H9 (cell line): ENCODE results near the gene DENND1A. TPM values are rescaled to one million over a fixed set of nuclear protein-coding genes. Genes with fewer than 3 reads are reported as not detected.

ENCODE experiments used
- DNase-seq: peaks from one replicate; pipeline ENCODE4 v3.0.0-alpha.2; 2017
- H2AFZ ChIP-seq: one replicate; pipeline ENCODE4 v1.6.1; 2013; ENCODE audit warnings: mild to moderate bottlenecking, low read length, control low read depth, moderate library complexity
- H2AK5ac ChIP-seq: 2 replicates; pipeline ENCODE4 v1.6.1; 2013; ENCODE audit warnings: low read length, control low read depth, mixed read lengths; ENCODE audit not compliant: insufficient read length
- H2BK120ac ChIP-seq: one replicate; pipeline ENCODE4 v1.6.1; 2013; ENCODE audit warnings: low read depth, mild to moderate bottlenecking, low read length, control low read depth, inconsistent platforms; ENCODE audit not compliant: poor library complexity, severe bottlenecking
- H2BK12ac ChIP-seq: 2 replicates; pipeline ENCODE4 v1.6.1; 2013; ENCODE audit warnings: low read length, control low read depth, mixed read lengths, low read depth; ENCODE audit not compliant: insufficient read length
- H2BK15ac ChIP-seq: 2 replicates; pipeline ENCODE4 v1.6.1; 2013; ENCODE audit warnings: low read depth, low read length, control low read depth
- H2BK20ac ChIP-seq: one replicate; pipeline ENCODE4 v1.6.1; 2013; ENCODE audit warnings: low read depth, mild to moderate bottlenecking, low read length, control low read depth, inconsistent platforms; ENCODE audit not compliant: poor library complexity, severe bottlenecking
- H2BK5ac ChIP-seq: 2 replicates; pipeline ENCODE4 v1.6.1; 2013; ENCODE audit warnings: low read length, control low read depth, mixed read lengths; ENCODE audit not compliant: insufficient read length
- H3K14ac ChIP-seq: 2 replicates; pipeline ENCODE4 v1.6.1; 2013; ENCODE audit warnings: low read length, control low read depth; ENCODE audit not compliant: insufficient read depth
- H3K18ac ChIP-seq: 2 replicates; pipeline ENCODE4 v1.6.1; 2013; ENCODE audit warnings: low read depth, mild to moderate bottlenecking, mixed read lengths, low read length, control low read depth; ENCODE audit not compliant: insufficient read length
- H3K23ac ChIP-seq: 2 replicates; pipeline ENCODE4 v1.6.1; 2013; ENCODE audit warnings: low read length, control low read depth, mixed read lengths, low read depth; ENCODE audit not compliant: insufficient read length
- H3K23me2 ChIP-seq: 2 replicates; pipeline ENCODE4 v1.6.1; 2013; ENCODE audit warnings: low read depth, mild to moderate bottlenecking, mixed read lengths, low read length, control low read depth; ENCODE audit not compliant: insufficient read length, poor library complexity, severe bottlenecking
- H3K27ac ChIP-seq: 2 replicates; pipeline ENCODE4 v1.5.1; 2013; ENCODE audit warnings: low read length, control low read depth, mixed read lengths, low read depth; ENCODE audit not compliant: insufficient read length
- H3K27me3 ChIP-seq: 2 replicates; pipeline ENCODE4 v1.6.1; 2013; ENCODE audit warnings: low read length, control low read depth, inconsistent platforms; ENCODE audit not compliant: insufficient read depth
- H3K4ac ChIP-seq: 2 replicates; pipeline ENCODE4 v1.6.1; 2013; ENCODE audit warnings: low read depth, mild to moderate bottlenecking, control low read depth, inconsistent platforms, low read length, moderate library complexity
- H3K4me1 ChIP-seq: 2 replicates; pipeline ENCODE4 v1.6.1; 2013; ENCODE audit warnings: low read length, control low read depth, inconsistent platforms; ENCODE audit not compliant: insufficient read depth
- H3K4me2 ChIP-seq: 2 replicates; pipeline ENCODE4 v1.6.1; 2013; ENCODE audit warnings: low read length, control low read depth, mixed read lengths; ENCODE audit not compliant: insufficient read length, insufficient read depth
- H3K56ac ChIP-seq: 2 replicates; pipeline ENCODE4 v1.6.1; 2013; ENCODE audit warnings: low read depth, mild to moderate bottlenecking, mixed read lengths, low read length, control low read depth; ENCODE audit not compliant: insufficient read length
- H3K79me1 ChIP-seq: 2 replicates; pipeline ENCODE4 v1.6.1; 2013; ENCODE audit warnings: low read depth, mild to moderate bottlenecking, moderate library complexity, low read length, control low read depth, inconsistent platforms; ENCODE audit not compliant: insufficient read depth, poor library complexity, severe bottlenecking
- H3K79me2 ChIP-seq: 2 replicates; pipeline ENCODE4 v1.6.1; 2013; ENCODE audit warnings: low read length, control low read depth, inconsistent platforms; ENCODE audit not compliant: insufficient read depth
- H3K9ac ChIP-seq: 2 replicates; pipeline ENCODE4 v1.6.1; 2013; ENCODE audit warnings: low read length, control low read depth, mixed read lengths; ENCODE audit not compliant: insufficient read length; ENCODE audit errors: extremely low read depth
- H3K9me3 ChIP-seq: one replicate; pipeline ENCODE4 v1.6.1; 2013; ENCODE audit warnings: low read depth, low read length, inconsistent platforms; ENCODE audit not compliant: control insufficient read depth
- H3T11ph ChIP-seq: one replicate; pipeline ENCODE4 v1.6.1; 2013; ENCODE audit warnings: mild to moderate bottlenecking, low read length, control low read depth, inconsistent platforms
- H4K20me1 ChIP-seq: one replicate; pipeline ENCODE4 v1.6.1; 2013; ENCODE audit not compliant: control insufficient read depth, insufficient read length, insufficient read depth
- H4K5ac ChIP-seq: 2 replicates; pipeline ENCODE4 v1.6.1; 2013; ENCODE audit warnings: low read depth, mild to moderate bottlenecking, mixed read lengths, low read length, control low read depth; ENCODE audit not compliant: insufficient read length
- H4K8ac ChIP-seq: replicated peaks from 2 replicates; pipeline ENCODE4 v1.6.1; 2013; ENCODE audit warnings: low read length, control low read depth, mixed read lengths, low read depth; ENCODE audit not compliant: insufficient read length
- H4K91ac ChIP-seq: 2 replicates; pipeline ENCODE4 v1.6.1; 2013; ENCODE audit warnings: low read depth, mild to moderate bottlenecking, moderate library complexity, mixed read lengths, low read length, control low read depth; ENCODE audit not compliant: insufficient read length
- H3K27ac Mint-ChIP-seq, 3 experiments: 2 replicates in 2 of 3; 3 replicates in 1 of 3; pipeline ENCODE4 v1.8.0; 2020 to 2021; ENCODE audit warnings: mixed read lengths in 3 of 3, mild to moderate bottlenecking in 1 of 3, moderate library complexity in 1 of 3
- H3K27me3 Mint-ChIP-seq: 2 replicates; pipeline ENCODE4 v1.8.0; 2021; ENCODE audit warnings: low read depth, mild to moderate bottlenecking, moderate library complexity, mixed read lengths
- H3K36me3 Mint-ChIP-seq, 3 experiments: 2 replicates in 2 of 3; 3 replicates in 1 of 3; pipeline ENCODE4 v1.8.0; 2020 to 2021; ENCODE audit warnings: low read depth in 3 of 3, mixed read lengths in 3 of 3; ENCODE audit not compliant: insufficient read depth in 1 of 3
- H3K4me1 Mint-ChIP-seq, 2 experiments: 2 replicates each; pipeline ENCODE4 v1.8.0; 2020; ENCODE audit warnings: mixed read lengths in 2 of 2
- H3K4me3 Mint-ChIP-seq, 2 experiments: 2 replicates in 1 of 2; 3 replicates in 1 of 2; pipeline ENCODE4 v1.8.0; 2020 to 2021; ENCODE audit warnings: mild to moderate bottlenecking in 2 of 2, mixed read lengths in 2 of 2, moderate library complexity in 1 of 2
- H3K9me3 Mint-ChIP-seq, 2 experiments: 2 replicates in 1 of 2; 3 replicates in 1 of 2; pipeline ENCODE4 v1.8.0; 2020; ENCODE audit warnings: mild to moderate bottlenecking in 2 of 2, mixed read lengths in 2 of 2, moderate library complexity in 1 of 2
- CTCF ChIP-seq: fragments of 200-600 bp; sonication (generic); conservative IDR thresholded peaks from 3 replicates; pipeline ENCODE4 v1.8.0; 2021; ENCODE audit warnings: antibody characterized with exemption, mild to moderate bottlenecking
- WGBS: extraction: QIAGEN DNeasy Blood & Tissue Kit; methylation state at CpG from one replicate; pipeline ENCODE4 v1.1.7; 2013; ENCODE audit warnings: missing lambda C conversion rate, low lambda C conversion rate, mixed read lengths; ENCODE audit not compliant: insufficient read length; ENCODE audit errors: extremely low coverage; 5-methylcytosine and 5-hydroxymethylcytosine counted together
- total RNA-seq: library from RNA; stranded (reverse); gene quantifications from 2 replicates; pipeline ENCODE4 v1.2.1, GENCODE V29; 2021

DENND1A gene
- total RNA-seq, 1 experiment from 2014 or later = 20.4 TPM

- Mint-ChIP-seq H3K4me3 (no peak overlapping the region), H3K36me3 (peaks cover 0 to 8% (median 5%) of the 10 kb centered on the region in 3 experiments; a peak in 5 of 7 replicates), H3K27me3 (no peaks in the 10 kb centered on the region), H3K4me1 (peaks cover 0 to 4% of the 10 kb centered on the region in 2 experiments; a peak in 3 of 4 replicates), H3K9me3 (no peaks in the 10 kb centered on the region), H3K27ac (no peak overlapping the region)
- Histone ChIP-seq H3K27ac (no peak overlapping the region), H4K20me1 (no peaks in the 10 kb centered on the region), H2BK12ac (no peak overlapping the region), H3K79me2 (no peaks in the 10 kb centered on the region), H2AK5ac (no peak overlapping the region), H2BK120ac (no peak overlapping the region), H2AFZ (no peak overlapping the region), H4K91ac (no peak overlapping the region), H3K56ac (no peak overlapping the region), H3K23me2 (no peaks in the 10 kb centered on the region), H3K9me3 (no peaks in the 10 kb centered on the region), H3K4ac (no peak overlapping the region), H3K9ac (no peak overlapping the region), H3K79me1 (no peaks in the 10 kb centered on the region), H3K4me1 (no peaks in the 10 kb centered on the region), H2BK5ac (no peak overlapping the region), H3T11ph (no peak overlapping the region), H2BK20ac (no peak overlapping the region), H3K14ac (no peak overlapping the region), H2BK15ac (no peak overlapping the region), H3K18ac (no peak overlapping the region), H3K4me2 (no peak overlapping the region), H3K23ac (no peak overlapping the region), H4K8ac (no peak overlapping the region), H4K5ac (no peak overlapping the region), H3K27me3 (no peaks in the 10 kb centered on the region)
- DNase-seq = no peak
- TF ChIP-seq CTCF = no peak
- no CpG with 5 or more reads among the region's 6 CpGs for WGBS
Measured at GRCh38 chr9:123687246-123687751, 242.6 kb downstream of the DENND1A start.
